Measurements from ENCODE around the gene PNLDC1. TPM values are rescaled to one million over a fixed set of nuclear protein-coding genes. Genes with fewer than 3 reads are reported as not detected.

PNLDC1 gene
- total and polyA plus RNA-seq, 4 donors = 0.08 to 3.1 (median 0.58) TPM; not detected in 1

GRCh38 chr6:159866286-159867247 lies 66.5 kb downstream of the PNLDC1 start:
- 89% methylated on average over 28 of the region's 28 CpGs for WGBS

More at GRCh38 chr6:159866286-159867247, 66.5 kb downstream of the PNLDC1 start:
- no peaks in the 10 kb centered on the region for H3K27me3 ChIP-seq (ENCODE audit: control insufficient read depth in 4 of 4, insufficient read depth in 4 of 4, low read length in 3 of 4)
- TF ChIP-seq HNF4G (IDR thresholded peaks at IDR 0.05) (no peak), SP1 (IDR thresholded peaks at IDR 0.05) (no peak), HNF4A (conservative IDR thresholded peaks at IDR 0.05) (no peak), MAX (IDR thresholded peaks at IDR 0.05) (no peak)
- H3K27ac ChIP-seq (ENCODE audit: low read depth in 1 of 2, low read length in 2 of 2) = no peak overlapping the region
- no peaks in the 10 kb centered on the region for H3K4me1 ChIP-seq (ENCODE audit: control insufficient read depth in 4 of 4, insufficient read depth in 4 of 4, low read length in 3 of 4)
- DNase-seq (ENCODE audit: low spot score) = no peak
- H3K9ac ChIP-seq (ENCODE audit: low read depth in 1 of 2, low read length in 2 of 2) = no peak overlapping the region
- H3K36me3 ChIP-seq (ENCODE audit: control insufficient read depth in 4 of 4, insufficient read depth in 3 of 4, low read depth in 1 of 4, low read length in 3 of 4) = no peaks in the 10 kb centered on the region
- H3K4me3 ChIP-seq (ENCODE audit: low read depth in 1 of 3, low read length in 3 of 3) = no peak overlapping the region
- no peaks in the 10 kb centered on the region for H3K9me3 ChIP-seq (ENCODE audit: control insufficient read depth in 4 of 4, low read length in 3 of 4)

Small RNAs within 50 kb of the gene (small RNA-seq; reads per million reads assigned to genes)
- gene SNORA20 (51.3 reads per million, percentile 97 among the genes with 10 or more reads in this experiment), gene SNORA29 (not detected)

Other genes starting within 250 kb of the PNLDC1 start
- 100 to 1,000 TPM; 292 to 952 TPM for gene SOD2, start 107.0 kb upstream of the PNLDC1 start, total RNA-seq
- 100 to 1,000 TPM; 143 to 722 TPM for gene SOD2, start 107.0 kb upstream of the PNLDC1 start, polyA plus RNA-seq
- gene WTAP, start 72.8 kb upstream of the PNLDC1 start, total RNA-seq = 10 to 100 TPM; 34.9 to 43.8 TPM
- 10 to 100 TPM; 21.0 to 38.0 TPM for gene WTAP, start 72.8 kb upstream of the PNLDC1 start, polyA plus RNA-seq
- 10 to 100 TPM; 89.9 to 98.4 TPM for gene ACAT2, start 38.2 kb upstream of the PNLDC1 start, total RNA-seq
- 100 to 1,000 TPM in 1 of 2 donors, 10 to 100 TPM in 1; 68.2 to 116 TPM for gene ACAT2, start 38.2 kb upstream of the PNLDC1 start, polyA plus RNA-seq
- gene TCP1, start 10.7 kb upstream of the PNLDC1 start, total RNA-seq = 100 to 1,000 TPM; 124 to 155 TPM
- gene TCP1, start 10.7 kb upstream of the PNLDC1 start, polyA plus RNA-seq = 10 to 100 TPM; 59.5 to 64.1 TPM
- 10 to 100 TPM; 32.5 to 47.9 TPM for gene MRPL18, start 9.8 kb upstream of the PNLDC1 start, total RNA-seq
- gene MRPL18, start 9.8 kb upstream of the PNLDC1 start, polyA plus RNA-seq = 10 to 100 TPM; 36.0 to 61.9 TPM
- gene MAS1, start 90.7 kb downstream of the PNLDC1 start, total RNA-seq = under 1 TPM in 1 of 2 donors, not detected in 1; under 0.01 TPM
- gene MAS1, start 90.7 kb downstream of the PNLDC1 start, polyA plus RNA-seq = not detected
- gene IGF2R, start 168.8 kb downstream of the PNLDC1 start, total RNA-seq = 10 to 100 TPM; 67.3 to 84.9 TPM
- gene IGF2R, start 168.8 kb downstream of the PNLDC1 start, polyA plus RNA-seq = 10 to 100 TPM; 16.6 to 24.1 TPM

Data from liver (tissue), 10 donors.